AG08396 (cell line): Measurements from ENCODE around the gene ITPK1.
"Not testable (repeated sequence)": the region's sequence is repeated elsewhere in the genome, so short reads cannot be mapped to it uniquely, and the experiment has no call there.

ENCODE experiments used
- DNase-seq: peaks from one replicate; pipeline ENCODE4 v3.0.0; 2012; ENCODE audit warnings: low spot score, mixed read lengths

ITPK1 gene

GRCh38 chr14:93115821-93116675 lies at the start of gene ITPK1:
ITPK1 (minus strand) TSS chr14:93115925; CDS start chr14:93115163, 762 bp downstream.
- peak; percentile 90 for DNase-seq

DNA sequence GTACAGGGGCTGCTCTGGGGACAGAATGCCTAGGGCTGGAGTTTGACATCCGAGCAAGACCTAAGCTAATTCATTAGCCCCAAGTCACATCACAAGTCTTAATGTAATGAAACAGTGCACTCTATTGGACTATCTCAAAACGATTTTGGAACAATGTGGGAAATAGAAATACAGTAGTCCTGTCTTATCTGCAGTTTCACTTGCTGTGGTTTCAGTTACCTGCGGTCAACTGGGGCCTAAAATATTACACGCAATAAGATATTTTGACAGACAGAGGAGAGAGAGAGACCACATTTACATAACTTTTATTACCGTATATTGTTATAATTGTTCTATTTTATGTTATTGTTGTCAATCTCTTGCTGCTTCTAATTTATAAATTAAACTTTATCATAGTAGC lies 47.8 kb upstream of the ITPK1 start:
- DNase-seq, result no peak

DNA sequence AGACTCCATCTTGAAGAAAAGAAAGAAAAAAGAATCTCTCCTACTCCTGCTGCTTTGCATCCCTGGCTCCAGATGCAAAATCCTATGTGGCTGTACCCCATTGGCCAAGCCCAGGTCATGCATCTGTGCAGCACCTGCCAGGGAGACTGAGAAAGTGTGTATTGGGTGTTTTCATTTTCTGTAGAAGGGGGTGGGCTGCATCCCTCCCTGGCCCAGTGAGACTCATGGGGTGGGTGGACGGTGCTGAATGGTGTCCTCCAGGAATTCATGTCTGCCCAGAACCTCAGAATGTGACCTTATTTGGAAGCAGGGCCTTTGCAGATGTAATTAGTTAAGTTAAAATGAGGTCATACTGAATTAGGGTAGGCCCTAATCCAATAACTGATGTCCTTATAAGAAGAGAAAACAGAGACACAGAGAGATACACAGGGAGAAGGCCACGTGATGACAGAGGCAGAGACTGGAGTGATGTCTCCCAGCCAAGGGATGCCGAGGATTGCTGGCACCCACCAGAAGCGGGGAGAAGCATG lies 45.8 kb upstream of the ITPK1 start:
- no peak for DNase-seq

GRCh38 chr14:93160353-93160801 lies 44.7 kb upstream of the ITPK1 start:
- DNase-seq, result peak; percentile 29

GRCh38 chr14:93159625-93160352 lies 44.1 kb upstream of the ITPK1 start:
- DNase-seq, result not testable (repeated sequence)

- DNase-seq, result not testable (repeated sequence)
Measured at GRCh38 chr14:93158349-93158748, 42.6 kb upstream of the ITPK1 start.

GRCh38 chr14:93156693-93157369 lies 41.1 kb upstream of the ITPK1 start:
- DNase-seq, result no peak

GRCh38 chr14:93155667-93156066 lies 39.9 kb upstream of the ITPK1 start:
- DNase-seq, result no peak

DNA sequence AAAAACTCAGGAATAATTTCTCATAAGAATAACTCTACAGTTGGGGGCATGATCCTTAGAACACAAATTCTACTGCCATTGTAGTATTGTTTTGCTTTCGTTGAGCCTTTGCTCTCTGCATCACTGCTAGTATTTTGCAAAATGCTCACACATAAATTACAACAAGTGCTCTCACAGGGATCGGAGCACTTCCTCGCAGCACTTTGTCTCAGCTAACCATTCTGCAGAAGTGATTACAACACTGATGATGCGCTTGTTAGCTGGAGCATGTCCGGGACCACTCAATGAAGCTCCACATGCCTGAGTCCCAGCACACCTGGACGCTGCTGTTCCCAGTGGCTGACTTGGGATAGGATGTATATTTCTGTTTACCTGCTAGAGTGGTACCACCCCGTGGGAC lies 37.4 kb upstream of the ITPK1 start:
- no peak for DNase-seq

GRCh38 chr14:93150227-93151208 lies 34.8 kb upstream of the ITPK1 start:
- DNase-seq, result no peak

- no peak for DNase-seq
Measured at GRCh38 chr14:93148979-93149378, 33.3 kb upstream of the ITPK1 start.

DNA sequence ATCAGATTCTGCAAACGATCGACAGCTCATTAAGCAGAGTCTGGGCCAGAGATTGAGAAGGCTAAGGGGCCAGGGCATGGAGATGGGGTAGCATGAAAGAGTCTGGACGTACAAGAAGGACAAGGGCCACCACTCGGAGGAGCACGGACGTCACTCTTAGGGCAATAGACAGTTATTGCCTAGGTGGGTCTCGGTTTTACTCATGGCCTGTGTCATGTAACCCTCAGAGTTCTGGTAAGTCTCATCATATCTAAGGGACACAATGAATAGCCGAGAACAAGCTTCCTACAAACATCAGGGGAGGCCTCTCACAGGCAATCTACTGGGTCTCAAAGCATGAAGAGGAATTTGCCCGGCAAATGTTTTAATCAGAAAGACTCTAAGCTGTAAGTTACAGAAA lies 30.4 kb upstream of the ITPK1 start:
- no peak for DNase-seq

- DNase-seq, result no peak
Measured at GRCh38 chr14:93142854-93143652, 27.3 kb upstream of the ITPK1 start.

DNA sequence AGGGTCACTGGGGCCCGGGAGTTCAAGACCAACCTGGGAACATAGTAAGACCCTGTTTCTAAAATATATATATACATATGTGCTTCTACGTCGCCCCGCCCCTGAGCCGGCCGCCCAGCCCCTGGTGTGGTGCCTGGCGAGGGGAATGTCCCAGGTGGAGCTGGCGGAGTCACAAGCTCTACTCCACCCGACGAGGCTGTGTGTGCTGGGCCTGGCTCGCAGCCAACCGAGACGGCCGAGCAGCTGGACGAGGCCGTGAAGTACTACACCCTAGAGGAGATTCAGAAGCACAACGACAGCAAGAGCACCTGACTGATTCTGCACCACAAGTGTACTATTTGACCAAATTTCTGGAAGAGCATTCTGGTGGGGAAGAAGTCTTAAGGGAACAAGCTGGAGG lies 22.1 kb upstream of the ITPK1 start:
- peak; percentile 22 for DNase-seq

DNA sequence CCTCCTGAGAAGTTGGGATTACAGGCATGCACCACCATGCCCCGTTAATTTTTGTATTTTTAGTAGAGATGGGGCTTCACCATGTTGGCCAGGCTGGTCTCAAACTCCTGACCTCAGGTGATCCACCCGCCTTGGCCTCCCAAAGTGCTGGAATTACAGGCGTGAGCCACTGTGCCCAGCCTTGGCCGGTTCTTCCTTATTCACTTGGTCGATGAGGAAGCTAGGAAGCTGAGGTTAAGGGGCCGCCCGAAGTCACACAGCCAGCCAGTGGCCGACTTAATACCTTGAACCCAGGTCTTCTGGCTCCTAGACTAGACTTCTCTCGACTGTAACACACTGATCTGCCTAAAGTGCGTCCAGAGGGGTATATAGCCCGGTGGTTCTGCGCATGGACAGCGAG lies 20.8 kb upstream of the ITPK1 start:
- not testable (repeated sequence) for DNase-seq

- DNase-seq, result no peak
Measured at GRCh38 chr14:93136009-93136408, 20.3 kb upstream of the ITPK1 start.

DNA sequence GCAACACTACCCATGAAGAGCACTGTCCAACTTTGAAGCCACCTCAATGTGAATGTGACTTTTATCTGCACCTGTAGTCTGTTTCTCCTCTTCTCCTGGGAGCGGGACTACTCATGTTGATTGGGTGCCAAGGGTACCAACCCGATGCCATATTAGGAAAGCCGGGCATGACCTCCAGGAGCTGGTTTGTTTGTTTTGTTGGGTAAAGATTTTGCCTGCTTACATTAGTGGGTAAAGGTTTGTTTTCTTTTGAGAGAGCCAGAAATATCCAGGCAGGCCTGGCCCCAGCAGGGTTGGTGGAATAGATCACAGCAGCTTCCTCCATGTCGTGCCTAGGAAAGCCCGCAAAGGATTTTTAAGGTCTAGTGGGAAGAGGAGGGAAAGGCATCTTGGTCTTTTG lies 19.7 kb upstream of the ITPK1 start:
- DNase-seq, result no peak

DNA sequence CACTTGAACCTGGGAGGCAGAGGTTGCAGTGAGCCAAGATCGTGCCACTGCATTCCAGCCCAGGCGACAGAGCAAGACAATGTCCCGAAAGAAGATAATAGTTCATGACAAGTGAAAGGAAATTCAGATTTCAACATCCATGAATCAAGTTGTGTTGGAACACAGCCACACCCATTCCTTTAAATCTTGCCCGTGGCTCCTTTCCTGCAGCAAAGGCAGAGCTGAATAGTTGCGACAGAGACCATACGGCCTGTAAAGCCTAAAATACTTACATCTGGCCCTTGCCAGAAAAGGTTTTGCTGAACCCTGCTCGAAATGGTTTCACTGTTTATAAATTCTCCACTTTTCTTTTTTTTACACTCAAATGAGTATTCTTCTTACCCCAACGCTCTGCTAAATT lies 17.7 kb upstream of the ITPK1 start:
- DNase-seq, result peak; percentile 16

DNA sequence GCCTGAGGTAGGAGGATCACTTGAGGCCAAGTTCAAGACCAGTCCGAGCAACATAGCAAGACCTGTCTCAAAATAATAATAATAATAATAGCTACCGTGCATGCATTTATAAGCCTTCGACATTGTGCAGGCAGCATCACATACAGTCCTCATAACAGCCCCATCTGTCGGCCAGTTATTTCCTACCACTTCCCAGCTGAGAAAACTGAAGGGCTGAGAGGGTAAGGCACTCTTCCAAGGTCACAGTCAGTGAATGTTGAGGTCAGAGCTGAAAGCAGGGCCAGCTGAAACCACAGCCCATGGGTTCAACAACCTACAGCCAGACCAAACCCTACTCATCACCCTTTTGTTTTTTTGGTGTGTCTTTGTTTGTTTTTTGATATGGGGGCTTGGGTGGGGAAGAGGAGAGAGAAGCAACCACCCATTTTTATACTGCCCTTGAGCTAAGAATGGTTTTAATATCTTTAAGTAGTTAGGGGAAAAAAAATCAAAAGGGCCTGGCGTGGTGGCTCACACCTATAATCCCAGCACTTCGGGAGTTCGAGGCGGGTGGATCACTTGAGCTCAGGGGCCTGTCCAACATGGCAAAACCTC lies 16.8 kb upstream of the ITPK1 start:
- DNase-seq, result peak; percentile 62

DNA sequence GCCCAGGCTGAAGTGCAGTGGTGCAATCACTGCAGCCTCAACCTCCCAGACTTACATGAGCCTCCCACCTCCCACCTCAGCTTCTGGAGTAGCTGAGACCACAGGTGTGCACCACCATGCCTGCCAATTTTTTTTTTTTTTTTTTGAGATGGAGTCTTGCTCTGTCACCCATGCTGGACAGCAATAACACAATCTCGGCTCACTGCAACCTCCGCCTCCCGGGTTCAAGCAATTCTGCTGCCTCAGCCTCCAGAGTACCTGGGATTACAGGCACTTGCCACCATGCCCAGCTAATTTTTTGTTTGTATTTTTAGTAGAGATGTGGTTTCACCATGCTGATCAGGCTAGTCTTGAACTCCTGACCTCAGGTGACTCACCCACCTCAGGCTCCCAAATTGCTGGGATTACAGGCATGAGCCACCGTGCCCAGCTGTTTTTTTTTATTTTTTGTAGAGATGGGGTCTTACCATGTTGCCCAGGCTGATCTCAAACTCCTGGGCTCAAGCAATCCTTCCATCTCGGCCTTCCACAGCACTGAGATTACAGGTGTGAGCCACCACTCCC lies 15.6 kb upstream of the ITPK1 start:
- DNase-seq, result not testable (repeated sequence)
